GM18867 (cell line): Measurements from ENCODE around the gene CFAP119.

Experiments used
- ATAC-seq: cut with Tn5 transposase; IDR thresholded peaks from one replicate; pipeline ENCODE4 v1.9.1; 2021; ENCODE audit warnings: mild to moderate bottlenecking, moderate library complexity; ENCODE audit not compliant: unreplicated experiment

The CFAP119 gene

DNA sequence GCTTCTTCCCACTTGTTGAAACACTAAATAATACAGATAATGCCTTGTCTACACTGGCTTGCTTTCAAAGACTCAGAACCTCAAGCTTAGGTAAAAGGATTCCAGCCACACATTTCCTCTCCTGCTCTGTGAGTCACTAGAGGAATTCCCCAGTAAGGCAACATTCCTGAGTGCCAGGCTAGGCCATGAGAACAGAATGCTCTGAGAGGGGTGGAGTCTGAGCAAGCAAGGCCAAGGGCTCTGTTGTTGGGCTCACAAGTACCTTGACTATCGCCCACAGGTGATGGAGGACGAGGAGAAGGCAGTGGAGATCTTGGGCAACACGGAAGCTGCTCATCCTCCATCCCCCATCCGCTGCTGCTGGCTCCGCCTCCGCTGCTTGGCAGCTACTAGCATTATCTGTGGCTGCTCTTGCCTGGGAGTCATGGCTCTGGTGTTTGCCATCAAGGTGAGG is 20.4 kb downstream of the CFAP119 start:
- ATAC-seq: no peak

DNA sequence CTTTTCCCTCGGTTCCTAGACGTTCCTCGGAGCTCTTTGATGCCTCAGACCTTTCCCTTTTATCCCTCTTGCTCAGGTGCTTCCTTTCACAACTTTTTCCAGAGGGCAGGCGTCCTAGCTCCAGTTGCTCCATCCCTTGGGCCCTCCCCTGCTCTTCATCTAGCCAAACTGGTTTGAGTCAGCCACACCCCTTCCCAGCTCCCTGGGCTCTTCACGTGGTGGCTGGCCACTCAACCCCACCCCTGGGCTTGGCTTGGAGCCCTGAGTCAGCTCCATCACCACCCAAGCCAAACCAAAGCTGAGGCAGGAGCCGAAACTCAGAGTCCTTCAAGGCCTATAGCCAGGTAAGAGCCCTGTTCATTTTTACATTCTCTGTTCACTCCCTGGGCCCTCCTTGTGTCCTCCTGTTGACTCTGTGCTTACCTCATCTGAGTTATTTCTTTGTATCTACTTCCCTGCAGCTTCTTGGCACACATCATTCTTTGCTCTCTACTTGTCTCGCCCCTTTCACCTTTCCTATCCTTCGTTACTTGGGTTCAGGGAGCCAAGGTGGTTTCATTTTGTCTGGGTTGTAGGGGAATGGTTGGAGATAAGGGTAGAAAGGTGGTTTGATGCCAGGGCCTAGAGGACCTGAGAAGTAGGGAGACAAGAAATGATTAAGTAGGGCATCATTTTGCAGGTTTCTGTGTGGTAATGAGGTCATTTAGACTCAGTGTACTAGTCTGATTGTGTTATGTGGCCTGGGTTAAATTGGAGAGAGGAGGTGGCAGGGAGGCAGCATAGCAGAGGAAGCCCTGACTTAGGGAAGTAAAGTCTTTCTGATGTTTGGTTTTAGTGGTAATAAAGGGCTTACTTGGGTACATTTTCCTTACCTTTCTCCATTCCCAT is 21.3 kb downstream of the CFAP119 start:
- no peak for ATAC-seq

GRCh38 chr16:30738984-30739951 is 22.6 kb downstream of the CFAP119 start:
- ATAC-seq: no peak

GRCh38 chr16:30737794-30738648 is 23.8 kb downstream of the CFAP119 start:
- ATAC-seq: no peak

DNA sequence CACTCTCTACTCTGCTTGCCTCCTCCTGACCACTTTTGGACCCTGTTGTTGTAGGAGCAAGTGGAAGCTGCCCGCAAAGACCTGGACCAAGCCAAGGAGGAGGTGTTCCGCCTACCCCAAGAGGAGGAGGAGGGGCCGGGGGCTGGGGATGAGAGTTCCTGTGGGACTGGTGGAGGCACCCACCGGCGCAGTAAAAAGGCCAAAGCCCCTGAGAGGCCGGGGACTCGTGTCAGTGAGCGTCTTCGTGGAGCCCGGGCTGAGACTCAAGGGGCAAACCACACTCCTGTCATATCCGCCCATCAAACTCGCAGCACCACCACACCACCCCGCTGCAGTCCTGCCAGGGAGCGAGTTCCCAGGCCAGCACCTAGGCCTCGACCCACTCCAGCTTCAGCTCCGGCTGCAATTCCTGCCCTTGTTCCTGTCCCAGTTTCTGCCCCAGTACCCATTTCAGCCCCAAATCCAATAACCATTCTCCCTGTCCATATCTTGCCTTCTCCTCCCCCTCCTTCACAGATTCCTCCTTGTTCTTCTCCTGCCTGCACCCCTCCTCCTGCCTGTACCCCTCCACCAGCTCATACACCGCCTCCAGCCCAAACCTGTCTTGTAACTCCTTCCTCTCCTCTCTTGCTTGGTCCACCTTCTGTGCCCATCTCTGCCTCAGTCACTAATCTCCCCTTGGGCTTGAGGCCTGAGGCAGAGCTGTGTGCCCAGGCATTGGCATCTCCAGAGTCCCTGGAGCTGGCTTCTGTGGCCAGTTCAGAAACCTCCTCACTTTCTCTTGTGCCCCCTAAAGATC is 24.7 kb downstream of the CFAP119 start:
- ATAC-seq: no peak

DNA sequence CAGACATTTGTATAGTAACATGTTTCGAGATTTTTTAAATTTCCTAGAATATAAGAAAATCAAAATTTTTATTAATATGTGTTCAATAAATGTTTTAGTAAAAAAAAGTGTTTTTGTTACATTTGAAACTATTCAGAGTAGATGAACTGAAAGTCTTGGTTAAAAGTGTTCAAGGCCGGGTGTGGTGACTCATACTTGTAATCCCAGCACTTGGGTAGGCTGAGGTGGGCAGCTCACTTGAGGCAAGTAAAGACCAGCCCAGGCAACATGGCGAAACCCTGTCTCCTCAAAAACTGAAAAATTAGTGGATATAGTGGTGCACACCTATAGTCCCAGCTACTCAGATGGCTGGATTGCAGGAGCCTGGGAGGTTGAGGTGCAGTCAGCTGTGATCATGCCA is 30.5 kb downstream of the CFAP119 start:
- no peak for ATAC-seq

- no peak for ATAC-seq
These were observed 32.8 kb downstream of the CFAP119 start for GRCh38 chr16:30728899-30729672.

DNA sequence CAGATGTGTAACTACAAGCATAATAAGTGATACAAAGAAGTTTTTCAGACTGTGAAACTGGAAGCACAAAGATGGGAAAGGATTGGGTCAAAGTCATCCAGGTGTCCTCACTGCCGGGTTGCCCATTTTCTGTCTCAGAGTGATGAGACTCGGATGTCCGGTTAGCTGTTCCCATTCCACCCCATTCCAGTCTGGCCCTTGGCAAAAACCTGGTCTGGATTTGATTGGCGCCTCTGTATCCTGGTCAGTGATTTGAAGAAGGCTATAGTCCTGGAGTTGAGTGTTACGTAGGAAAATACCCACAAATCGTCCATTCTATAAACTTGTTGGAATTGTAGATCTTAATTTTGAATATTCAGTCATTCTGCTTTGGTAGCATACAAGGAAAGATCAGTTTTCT is 33.5 kb downstream of the CFAP119 start:
- no peak for ATAC-seq

- no peak for ATAC-seq
These were observed 36.5 kb downstream of the CFAP119 start for GRCh38 chr16:30725418-30725792.

GRCh38 chr16:30724641-30725417 is 37.0 kb downstream of the CFAP119 start:
- no peak for ATAC-seq

GRCh38 chr16:30723725-30724355 is 38.0 kb downstream of the CFAP119 start:
- ATAC-seq: no peak

DNA sequence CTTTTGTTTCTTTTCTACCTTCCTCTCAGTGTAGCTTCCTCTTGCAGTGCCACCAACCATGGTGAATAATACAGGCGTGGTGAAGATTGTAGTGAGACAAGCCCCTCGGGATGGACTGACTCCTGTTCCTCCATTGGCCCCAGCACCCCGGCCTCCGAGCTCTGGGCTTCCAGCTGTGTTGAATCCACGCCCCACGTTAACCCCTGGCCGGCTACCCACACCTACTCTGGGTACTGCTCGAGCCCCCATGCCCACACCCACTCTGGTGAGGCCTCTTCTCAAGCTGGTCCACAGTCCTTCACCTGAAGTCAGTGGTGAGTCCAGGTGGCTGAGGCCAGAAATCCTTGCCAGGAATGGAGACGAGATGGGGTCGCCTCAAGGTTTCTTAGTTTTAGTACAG is 38.9 kb downstream of the CFAP119 start:
- ATAC-seq: no peak

GRCh38 chr16:30722443-30722842 is 39.4 kb downstream of the CFAP119 start:
- ATAC-seq: no peak

- ATAC-seq: no peak
These were observed 40.3 kb downstream of the CFAP119 start for GRCh38 chr16:30721606-30722005.

GRCh38 chr16:30721167-30721566 is 40.7 kb downstream of the CFAP119 start:
- ATAC-seq: no peak

- ATAC-seq: no peak
These were observed 41.2 kb downstream of the CFAP119 start for GRCh38 chr16:30720694-30721093.

- ATAC-seq: no peak
These were observed 41.8 kb downstream of the CFAP119 start for GRCh38 chr16:30720086-30720485.
